ENCODE results near the gene PRPF31.

GRCh38 chr19:54168174-54168917, 52.8 kb downstream of the PRPF31 start:
- TF ChIP-seq, protein P1, sequence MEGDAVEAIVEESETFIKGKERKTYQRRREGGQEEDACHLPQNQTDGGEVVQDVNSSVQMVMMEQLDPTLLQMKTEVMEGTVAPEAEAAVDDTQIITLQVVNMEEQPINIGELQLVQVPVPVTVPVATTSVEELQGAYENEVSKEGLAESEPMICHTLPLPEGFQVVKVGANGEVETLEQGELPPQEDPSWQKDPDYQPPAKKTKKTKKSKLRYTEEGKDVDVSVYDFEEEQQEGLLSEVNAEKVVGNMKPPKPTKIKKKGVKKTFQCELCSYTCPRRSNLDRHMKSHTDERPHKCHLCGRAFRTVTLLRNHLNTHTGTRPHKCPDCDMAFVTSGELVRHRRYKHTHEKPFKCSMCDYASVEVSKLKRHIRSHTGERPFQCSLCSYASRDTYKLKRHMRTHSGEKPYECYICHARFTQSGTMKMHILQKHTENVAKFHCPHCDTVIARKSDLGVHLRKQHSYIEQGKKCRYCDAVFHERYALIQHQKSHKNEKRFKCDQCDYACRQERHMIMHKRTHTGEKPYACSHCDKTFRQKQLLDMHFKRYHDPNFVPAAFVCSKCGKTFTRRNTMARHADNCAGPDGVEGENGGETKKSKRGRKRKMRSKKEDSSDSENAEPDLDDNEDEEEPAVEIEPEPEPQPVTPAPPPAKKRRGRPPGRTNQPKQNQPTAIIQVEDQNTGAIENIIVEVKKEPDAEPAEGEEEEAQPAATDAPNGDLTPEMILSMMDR (IDR thresholded peaks at IDR 0.05) = peak; percentile 67 to 88 (median 87)
- no peak for TF ChIP-seq POLR2A (IDR thresholded peaks at IDR 0.05)
